Central memory CD8-positive, alpha-beta T cell (primary cell): Measurements from ENCODE around the gene DCTPP1.

Experiments used
- ATAC-seq: fragments of 150-1000 bp; cut with Tn5 transposase; replicated peaks from 2 replicates; pipeline ENCODE4 v1.10.0; 2022; ENCODE audit warnings: mild to moderate bottlenecking, moderate FRiP score, moderate number of reproducible peaks; ENCODE audit not compliant: poor library complexity, severe bottlenecking; ENCODE audit errors: extremely low read depth
- DNase-seq, 2 donors: peaks; one replicate each; pipeline ENCODE4 v3.0.0; 2021; ENCODE audit warnings: low spot score in 2 of 2
- H3K27ac Mint-ChIP-seq: one replicate; pipeline ENCODE4 v1.8.0; 2022; ENCODE audit warnings: low read depth, mild to moderate bottlenecking, moderate library complexity, mixed read lengths
- H3K27me3 Mint-ChIP-seq: one replicate; pipeline ENCODE4 v1.8.0; 2022; ENCODE audit warnings: mixed read lengths
- H3K36me3 Mint-ChIP-seq: one replicate; pipeline ENCODE4 v1.8.0; 2022; ENCODE audit warnings: mild to moderate bottlenecking, moderate library complexity, mixed read lengths; ENCODE audit not compliant: insufficient read depth
- H3K4me1 Mint-ChIP-seq: one replicate; pipeline ENCODE4 v1.8.0; 2022; ENCODE audit warnings: mixed read lengths
- H3K4me3 Mint-ChIP-seq: one replicate; pipeline ENCODE4 v1.8.0; 2022; ENCODE audit warnings: mild to moderate bottlenecking, moderate library complexity, mixed read lengths
- H3K9me3 Mint-ChIP-seq: one replicate; pipeline ENCODE4 v1.8.0; 2022; ENCODE audit warnings: mixed read lengths

DCTPP1 gene

GRCh38 chr16:30381291-30382041 lies 48.4 kb downstream of the DCTPP1 start:
- Mint-ChIP-seq H3K36me3 (peaks cover 32% of the 10 kb centered on the region), H3K4me3 (peak overlapping the region; percentile 98), H3K4me1 (peaks cover 67% of the 10 kb centered on the region), H3K9me3 (no peaks in the 10 kb centered on the region), H3K27ac (peak overlapping the region; percentile 83), H3K27me3 (no peaks in the 10 kb centered on the region)
- no peak for ATAC-seq
- DNase-seq = no peak

GRCh38 chr16:30380803-30381208 lies 49.0 kb downstream of the DCTPP1 start:
- peaks cover 32% of the 10 kb centered on the region for H3K36me3 Mint-ChIP-seq
- no peak for DNase-seq
- H3K9me3 Mint-ChIP-seq = no peaks in the 10 kb centered on the region
- H3K4me3 Mint-ChIP-seq = peak overlapping the region; percentile 98
- peak overlapping the region; percentile 83 for H3K27ac Mint-ChIP-seq
- no peak for ATAC-seq
- H3K27me3 Mint-ChIP-seq = no peaks in the 10 kb centered on the region
- H3K4me1 Mint-ChIP-seq = peaks cover 67% of the 10 kb centered on the region

- H3K9me3 Mint-ChIP-seq = no peaks in the 10 kb centered on the region
- peak overlapping the region; percentile 98 for H3K4me3 Mint-ChIP-seq
- ATAC-seq (no peak), DNase-seq (no peak)
- peaks cover 67% of the 10 kb centered on the region for H3K4me1 Mint-ChIP-seq
- H3K27me3 Mint-ChIP-seq = no peaks in the 10 kb centered on the region
- H3K36me3 Mint-ChIP-seq = peaks cover 32% of the 10 kb centered on the region
- H3K27ac Mint-ChIP-seq = peak overlapping the region; percentile 99
Observed at GRCh38 chr16:30380072-30380802, 49.6 kb downstream of the DCTPP1 start.

- H3K27me3 Mint-ChIP-seq = no peaks in the 10 kb centered on the region
- ATAC-seq (no peak), DNase-seq (no peak)
- H3K9me3 Mint-ChIP-seq = no peaks in the 10 kb centered on the region
- H3K4me3 Mint-ChIP-seq = peak overlapping the region; percentile 98
- peaks cover 32% of the 10 kb centered on the region for H3K36me3 Mint-ChIP-seq
- peaks cover 67% of the 10 kb centered on the region for H3K4me1 Mint-ChIP-seq
- peak overlapping the region; percentile 99 for H3K27ac Mint-ChIP-seq
Observed at GRCh38 chr16:30379158-30379783, 50.6 kb downstream of the DCTPP1 start.

GRCh38 chr16:30378236-30379157 lies 51.3 kb downstream of the DCTPP1 start:
- H3K4me3 Mint-ChIP-seq = peak overlapping the region; percentile 98
- H3K36me3 Mint-ChIP-seq = peaks cover 32% of the 10 kb centered on the region
- peak; percentile 95 to 99 for DNase-seq
- peak; percentile 80 for ATAC-seq
- H3K9me3 Mint-ChIP-seq = no peaks in the 10 kb centered on the region
- peaks cover 63% of the 10 kb centered on the region for H3K4me1 Mint-ChIP-seq
- peak overlapping the region; percentile 99 for H3K27ac Mint-ChIP-seq
- H3K27me3 Mint-ChIP-seq = no peaks in the 10 kb centered on the region

- Mint-ChIP-seq H3K9me3 (no peaks in the 10 kb centered on the region), H3K27ac (peak overlapping the region; percentile 99), H3K4me3 (peak overlapping the region; percentile 98), H3K27me3 (no peaks in the 10 kb centered on the region), H3K4me1 (peaks cover 58% of the 10 kb centered on the region), H3K36me3 (peaks cover 33% of the 10 kb centered on the region)
- ATAC-seq = peak; percentile 41
- DNase-seq = peak; percentile 74 to 84
Observed at GRCh38 chr16:30377812-30378235, 52.0 kb downstream of the DCTPP1 start.

GRCh38 chr16:30377050-30377811 lies 52.6 kb downstream of the DCTPP1 start:
- Mint-ChIP-seq H3K9me3 (no peaks in the 10 kb centered on the region), H3K4me1 (peaks cover 55% of the 10 kb centered on the region), H3K27me3 (no peaks in the 10 kb centered on the region), H3K4me3 (peak overlapping the region; percentile 98), H3K27ac (peak overlapping the region; percentile 99), H3K36me3 (peaks cover 27% of the 10 kb centered on the region)
- DNase-seq (no peak), ATAC-seq (no peak)

GRCh38 chr16:30376461-30376902 lies 53.3 kb downstream of the DCTPP1 start:
- no peak overlapping the region for H3K4me3 Mint-ChIP-seq
- no peak for DNase-seq
- H3K27ac Mint-ChIP-seq = peak overlapping the region; percentile 99
- no peak for ATAC-seq
- H3K9me3 Mint-ChIP-seq = no peaks in the 10 kb centered on the region
- H3K36me3 Mint-ChIP-seq = peaks cover 25% of the 10 kb centered on the region
- H3K27me3 Mint-ChIP-seq = no peaks in the 10 kb centered on the region
- peaks cover 55% of the 10 kb centered on the region for H3K4me1 Mint-ChIP-seq

GRCh38 chr16:30375864-30376263 lies 54.0 kb downstream of the DCTPP1 start:
- H3K27me3 Mint-ChIP-seq = no peaks in the 10 kb centered on the region
- peak overlapping the region; percentile 62 for H3K27ac Mint-ChIP-seq
- DNase-seq (no peak), ATAC-seq (no peak)
- no peak overlapping the region for H3K4me3 Mint-ChIP-seq
- H3K4me1 Mint-ChIP-seq = peaks cover 55% of the 10 kb centered on the region
- peaks cover 26% of the 10 kb centered on the region for H3K36me3 Mint-ChIP-seq
- no peaks in the 10 kb centered on the region for H3K9me3 Mint-ChIP-seq

GRCh38 chr16:30374538-30374937 lies 55.3 kb downstream of the DCTPP1 start, which contains the start of gene MYL11:
Gene MYL11, plus strand, starts transcription at chr16:30374802. Its CDS starts 56 bp downstream, at chr16:30374858.
- H3K27ac Mint-ChIP-seq = peak within 1 kb of the TSS; percentile 74
- no peaks in the 10 kb centered on the region for H3K9me3 Mint-ChIP-seq
- no peak for ATAC-seq
- H3K36me3 Mint-ChIP-seq = peaks cover 26% of the 10 kb centered on the region
- H3K4me1 Mint-ChIP-seq = peaks cover 42% of the 10 kb centered on the region
- H3K4me3 Mint-ChIP-seq = no peak within 1 kb of the TSS
- H3K27me3 Mint-ChIP-seq = no peaks in the 10 kb centered on the region
- DNase-seq = no peak
